ENCODE measurements around the gene LZTR1. TPM values are rescaled to one million over a fixed set of nuclear protein-coding genes. Genes with fewer than 3 reads are reported as not detected.

LZTR1 gene
- total and polyA plus RNA-seq, 2 experiments from 2014 or later: 9.2 to 39.9 TPM

DNA sequence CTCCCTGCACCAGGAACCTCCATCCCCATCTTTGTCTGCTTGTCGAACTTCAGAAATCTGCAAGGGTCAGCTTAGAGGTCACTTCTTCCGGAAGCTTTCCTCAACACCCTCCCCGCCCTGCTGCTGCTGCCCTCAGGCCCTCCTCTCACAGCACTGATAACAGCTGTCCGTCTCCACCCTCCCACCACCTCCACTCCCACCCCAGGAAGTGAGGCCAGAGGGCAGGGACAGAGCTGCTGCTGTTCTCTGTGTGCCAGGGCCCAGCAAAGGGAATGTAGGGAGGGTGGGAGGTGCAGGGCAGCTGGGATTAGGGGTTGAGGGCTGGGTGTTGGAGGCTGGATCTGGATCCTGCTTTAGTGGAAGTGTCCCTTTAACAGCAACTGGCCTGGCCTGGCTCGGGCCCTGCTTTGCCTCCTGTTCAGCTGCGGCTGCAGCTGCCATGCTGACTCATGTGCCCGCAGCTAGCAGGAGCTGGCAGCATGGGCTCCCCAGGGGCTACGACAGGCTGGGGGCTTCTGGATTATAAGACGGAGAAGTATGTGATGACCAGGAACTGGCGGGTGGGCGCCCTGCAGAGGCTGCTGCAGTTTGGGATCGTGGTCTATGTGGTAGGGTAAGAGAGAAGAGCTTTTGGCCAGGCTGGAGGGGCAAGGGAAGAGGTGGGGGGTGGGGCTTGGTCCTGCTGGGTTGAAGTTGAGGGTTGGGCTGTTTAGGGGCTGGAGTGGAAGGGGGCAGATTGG, 32.8 kb downstream of the LZTR1 start, which contains the start of gene P2RX6:
Gene P2RX6 (plus strand): TSS at position 440 of the 740 bp plus-strand sequence. CDS start 10 bp downstream, at position 450.
- Mint-ChIP-seq H3K36me3 (ENCODE audit: low read depth) (no peaks in the 10 kb centered on the region), H3K4me3 (peak within 1 kb of the TSS; percentile 87), H3K4me1 (peaks cover 33% of the 10 kb centered on the region), H3K27ac (peak within 1 kb of the TSS; percentile 87; the same call in 1 of the 2 replicates), H3K27me3 (ENCODE audit: insufficient read depth, low read depth, poor library complexity) (peaks cover 25% of the 10 kb centered on the region), H3K9me3 (peaks cover 2% of the 10 kb centered on the region; the same call in 1 of the 3 replicates)
- Histone ChIP-seq H3K79me2 (replicated peaks; ENCODE audit: insufficient read depth) (no peaks in the 10 kb centered on the region), H3K4me2 (peak within 1 kb of the TSS; percentile 91), H3K36me3 (ENCODE audit: insufficient read depth) (no peaks in the 10 kb centered on the region), H3K9me2 (ENCODE audit: insufficient read depth) (no peaks in the 10 kb centered on the region), H3F3A (replicated peaks; ENCODE audit: low read depth) (no peaks in the 10 kb centered on the region), H3K27me3 (ENCODE audit: insufficient read depth) (no peaks in the 10 kb centered on the region), H3K4me1 (ENCODE audit: insufficient read depth) (peaks cover 15% of the 10 kb centered on the region), H4K20me1 (replicated peaks; ENCODE audit: insufficient read depth) (no peaks in the 10 kb centered on the region), H3K27ac (ENCODE audit: low read depth) (no peak within 1 kb of the TSS), H2AFZ (peak within 1 kb of the TSS; percentile 94; the same call in 1 of the 2 replicates), H3K4me3 (peak within 1 kb of the TSS; percentile 78)
- TF ChIP-seq JUNB (IDR thresholded peaks at IDR 0.05; ENCODE audit: unreplicated experiment) (no peak), EZH2 (IDR thresholded peaks at IDR 0.05; ENCODE audit: low read depth, unreplicated experiment) (no peak), POLR2AphosphoS5 (IDR thresholded peaks at IDR 0.05; ENCODE audit: low read depth) (no peak)
- TF ChIP-seq, protein P1, sequence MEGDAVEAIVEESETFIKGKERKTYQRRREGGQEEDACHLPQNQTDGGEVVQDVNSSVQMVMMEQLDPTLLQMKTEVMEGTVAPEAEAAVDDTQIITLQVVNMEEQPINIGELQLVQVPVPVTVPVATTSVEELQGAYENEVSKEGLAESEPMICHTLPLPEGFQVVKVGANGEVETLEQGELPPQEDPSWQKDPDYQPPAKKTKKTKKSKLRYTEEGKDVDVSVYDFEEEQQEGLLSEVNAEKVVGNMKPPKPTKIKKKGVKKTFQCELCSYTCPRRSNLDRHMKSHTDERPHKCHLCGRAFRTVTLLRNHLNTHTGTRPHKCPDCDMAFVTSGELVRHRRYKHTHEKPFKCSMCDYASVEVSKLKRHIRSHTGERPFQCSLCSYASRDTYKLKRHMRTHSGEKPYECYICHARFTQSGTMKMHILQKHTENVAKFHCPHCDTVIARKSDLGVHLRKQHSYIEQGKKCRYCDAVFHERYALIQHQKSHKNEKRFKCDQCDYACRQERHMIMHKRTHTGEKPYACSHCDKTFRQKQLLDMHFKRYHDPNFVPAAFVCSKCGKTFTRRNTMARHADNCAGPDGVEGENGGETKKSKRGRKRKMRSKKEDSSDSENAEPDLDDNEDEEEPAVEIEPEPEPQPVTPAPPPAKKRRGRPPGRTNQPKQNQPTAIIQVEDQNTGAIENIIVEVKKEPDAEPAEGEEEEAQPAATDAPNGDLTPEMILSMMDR (conservative IDR thresholded peaks at IDR 0.05; ENCODE audit: low read depth in 2 of 2): no peak
- TF ChIP-seq, protein P2, sequence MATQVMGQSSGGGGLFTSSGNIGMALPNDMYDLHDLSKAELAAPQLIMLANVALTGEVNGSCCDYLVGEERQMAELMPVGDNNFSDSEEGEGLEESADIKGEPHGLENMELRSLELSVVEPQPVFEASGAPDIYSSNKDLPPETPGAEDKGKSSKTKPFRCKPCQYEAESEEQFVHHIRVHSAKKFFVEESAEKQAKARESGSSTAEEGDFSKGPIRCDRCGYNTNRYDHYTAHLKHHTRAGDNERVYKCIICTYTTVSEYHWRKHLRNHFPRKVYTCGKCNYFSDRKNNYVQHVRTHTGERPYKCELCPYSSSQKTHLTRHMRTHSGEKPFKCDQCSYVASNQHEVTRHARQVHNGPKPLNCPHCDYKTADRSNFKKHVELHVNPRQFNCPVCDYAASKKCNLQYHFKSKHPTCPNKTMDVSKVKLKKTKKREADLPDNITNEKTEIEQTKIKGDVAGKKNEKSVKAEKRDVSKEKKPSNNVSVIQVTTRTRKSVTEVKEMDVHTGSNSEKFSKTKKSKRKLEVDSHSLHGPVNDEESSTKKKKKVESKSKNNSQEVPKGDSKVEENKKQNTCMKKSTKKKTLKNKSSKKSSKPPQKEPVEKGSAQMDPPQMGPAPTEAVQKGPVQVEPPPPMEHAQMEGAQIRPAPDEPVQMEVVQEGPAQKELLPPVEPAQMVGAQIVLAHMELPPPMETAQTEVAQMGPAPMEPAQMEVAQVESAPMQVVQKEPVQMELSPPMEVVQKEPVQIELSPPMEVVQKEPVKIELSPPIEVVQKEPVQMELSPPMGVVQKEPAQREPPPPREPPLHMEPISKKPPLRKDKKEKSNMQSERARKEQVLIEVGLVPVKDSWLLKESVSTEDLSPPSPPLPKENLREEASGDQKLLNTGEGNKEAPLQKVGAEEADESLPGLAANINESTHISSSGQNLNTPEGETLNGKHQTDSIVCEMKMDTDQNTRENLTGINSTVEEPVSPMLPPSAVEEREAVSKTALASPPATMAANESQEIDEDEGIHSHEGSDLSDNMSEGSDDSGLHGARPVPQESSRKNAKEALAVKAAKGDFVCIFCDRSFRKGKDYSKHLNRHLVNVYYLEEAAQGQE (IDR thresholded peaks at IDR 0.05; ENCODE audit: unreplicated experiment): no peak
- peak; percentile 4 for ATAC-seq
- peak; percentile 25 for DNase-seq (ENCODE audit: low spot score)

DNA sequence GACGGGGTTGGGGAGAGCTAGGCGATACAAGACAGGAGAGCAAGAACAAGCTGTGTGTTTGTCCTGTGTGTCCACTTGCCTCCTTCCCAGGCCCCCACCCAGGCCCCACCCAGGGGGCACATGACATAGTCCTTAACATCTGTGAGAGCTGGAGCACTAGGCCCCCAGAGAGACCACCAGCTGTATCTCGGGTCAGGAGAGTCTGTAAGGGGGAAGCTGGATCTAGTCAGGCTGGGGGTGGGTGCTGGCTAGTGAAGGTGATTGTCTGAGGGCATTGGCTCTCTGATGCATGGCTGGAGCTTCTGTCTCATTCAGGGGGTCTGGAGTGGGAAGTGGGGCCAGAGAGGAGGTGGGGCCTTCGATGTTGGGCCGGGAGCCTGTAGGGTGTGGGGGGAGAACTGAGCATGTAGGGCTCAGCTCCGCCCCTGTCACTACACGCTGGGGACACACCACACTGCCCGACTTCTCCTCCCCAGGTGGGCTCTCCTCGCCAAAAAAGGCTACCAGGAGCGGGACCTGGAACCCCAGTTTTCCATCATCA, 33.4 kb downstream of the LZTR1 start:
- H3K79me2 ChIP-seq (replicated peaks; ENCODE audit: insufficient read depth): no peaks in the 10 kb centered on the region
- ATAC-seq: no peak
- no peak for TF ChIP-seq EZH2phosphoT487 (IDR thresholded peaks at IDR 0.05; ENCODE audit: unreplicated experiment)
- TF ChIP-seq, protein P3, sequence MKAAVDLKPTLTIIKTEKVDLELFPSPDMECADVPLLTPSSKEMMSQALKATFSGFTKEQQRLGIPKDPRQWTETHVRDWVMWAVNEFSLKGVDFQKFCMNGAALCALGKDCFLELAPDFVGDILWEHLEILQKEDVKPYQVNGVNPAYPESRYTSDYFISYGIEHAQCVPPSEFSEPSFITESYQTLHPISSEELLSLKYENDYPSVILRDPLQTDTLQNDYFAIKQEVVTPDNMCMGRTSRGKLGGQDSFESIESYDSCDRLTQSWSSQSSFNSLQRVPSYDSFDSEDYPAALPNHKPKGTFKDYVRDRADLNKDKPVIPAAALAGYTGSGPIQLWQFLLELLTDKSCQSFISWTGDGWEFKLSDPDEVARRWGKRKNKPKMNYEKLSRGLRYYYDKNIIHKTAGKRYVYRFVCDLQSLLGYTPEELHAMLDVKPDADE (IDR thresholded peaks at IDR 0.05): no peak
- TF ChIP-seq STAT1 (IDR thresholded peaks at IDR 0.05; ENCODE audit: unreplicated experiment): no peak
- no peak for TF ChIP-seq ZNF331 (CRISPR knock-in tag; IDR thresholded peaks at IDR 0.05; ENCODE audit: low read depth)
- TF ChIP-seq, protein P2 (IDR thresholded peaks at IDR 0.05; ENCODE audit: unreplicated experiment): no peak
- TF ChIP-seq ZNF114 (CRISPR knock-in tag; IDR thresholded peaks at IDR 0.05): no peak
- no peak for TF ChIP-seq POLR2AphosphoS5 (IDR thresholded peaks at IDR 0.05; ENCODE audit: low read depth)
- TF ChIP-seq JUNB (IDR thresholded peaks at IDR 0.05; ENCODE audit: unreplicated experiment): no peak
- no peak for TF ChIP-seq EZH2 (IDR thresholded peaks at IDR 0.05; ENCODE audit: low read depth, unreplicated experiment)
- TF ChIP-seq CREB1 (CRISPR knock-in tag; IDR thresholded peaks at IDR 0.05; ENCODE audit: low read depth): no peak
- no peaks in the 10 kb centered on the region for H4K20me1 ChIP-seq (replicated peaks; ENCODE audit: insufficient read depth)
- H3K4me1 ChIP-seq (ENCODE audit: insufficient read depth): peaks cover 11% of the 10 kb centered on the region
- Mint-ChIP-seq H3K27me3 (ENCODE audit: insufficient read depth, low read depth, poor library complexity) (peaks cover 21% of the 10 kb centered on the region), H3K27ac (no peak overlapping the region), H3K4me3 (peak overlapping the region; percentile 87; the same call in 1 of the 3 replicates), H3K4me1 (peaks cover 26% of the 10 kb centered on the region), H3K9me3 (peaks cover 2% of the 10 kb centered on the region; the same call in 1 of the 3 replicates), H3K36me3 (ENCODE audit: low read depth) (no peaks in the 10 kb centered on the region)
- no peaks in the 10 kb centered on the region for H3K36me3 ChIP-seq (ENCODE audit: insufficient read depth)
- no peak overlapping the region for H3K27ac ChIP-seq (ENCODE audit: low read depth)
- H3K4me3 ChIP-seq: no peak overlapping the region
- H3K27me3 ChIP-seq (ENCODE audit: insufficient read depth): no peaks in the 10 kb centered on the region
- DNase-seq (ENCODE audit: low spot score): no peak
- H3K9me2 ChIP-seq (ENCODE audit: insufficient read depth): no peaks in the 10 kb centered on the region
- H3F3A ChIP-seq (replicated peaks; ENCODE audit: low read depth): no peaks in the 10 kb centered on the region
- H3K4me2 ChIP-seq: no peak overlapping the region
- no peak overlapping the region for H2AFZ ChIP-seq
